WTC11 (cell line): Measurements from ENCODE around the gene INKA1. TPM values are rescaled to one million over a fixed set of nuclear protein-coding genes. Genes with fewer than 3 reads are reported as not detected.

ENCODE experiments used
- ATAC-seq: fragments of 200-7000 bp; cut with Tn5 transposase; 2 replicates; pipeline ENCODE4 v1.10.0; 2021; ENCODE audit warnings: mild to moderate bottlenecking, moderate library complexity
- CTCF ChIA-PET: fragments of 300-600 bp; sonication (Branson Sonifier 250); formaldehyde crosslinking; loops from one replicate; lab custom pipeline; 2021; ENCODE audit warnings: antibody characterized with exemption; lab: Charles Lee
- POLR2A ChIA-PET: fragments of 350-600 bp; sonication (Branson Sonifier 250); formaldehyde crosslinking; loops from one replicate; lab custom pipeline; 2021; ENCODE audit warnings: antibody characterized with exemption; lab: Charles Lee
- DNase-seq: peaks from one replicate; pipeline ENCODE4 v3.0.0; 2021; ENCODE audit warnings: low spot score
- H3K27ac Mint-ChIP-seq: 2 replicates; pipeline ENCODE4 v1.8.0; 2021; ENCODE audit warnings: mixed read lengths
- H3K27me3 Mint-ChIP-seq: 2 replicates; pipeline ENCODE4 v1.8.0; 2021; ENCODE audit warnings: low read depth, mild to moderate bottlenecking, moderate library complexity, mixed read lengths
- H3K36me3 Mint-ChIP-seq: 2 replicates; pipeline ENCODE4 v1.8.0; 2021; ENCODE audit warnings: mixed read lengths
- H3K4me1 Mint-ChIP-seq: 2 replicates; pipeline ENCODE4 v1.8.0; 2022; ENCODE audit warnings: mixed read lengths
- H3K4me3 Mint-ChIP-seq: 2 replicates; pipeline ENCODE4 v1.8.0; 2021; ENCODE audit warnings: mild to moderate bottlenecking, moderate library complexity, mixed read lengths
- H3K9me3 Mint-ChIP-seq: 2 replicates; pipeline ENCODE4 v1.8.0; 2021; ENCODE audit warnings: mixed read lengths
- ATF2 ChIP-seq: sonication (generic); formaldehyde crosslinking; IDR thresholded peaks from 2 replicates; pipeline ENCODE4 v1.8.1; 2022; ENCODE audit warnings: low read depth, missing genetic modification reagents, borderline replicate concordance
- CREB1 ChIP-seq: sonication (generic); formaldehyde crosslinking; IDR thresholded peaks from 2 replicates; pipeline ENCODE4 v1.8.0; 2023; ENCODE audit warnings: mild to moderate bottlenecking, missing genetic modification reagents
- ERG ChIP-seq: fragments of 250-450 bp; sonication (Bioruptor Pico); IDR thresholded peaks from 2 replicates; pipeline ENCODE4 v1.8.0; 2021; ENCODE audit warnings: mild to moderate bottlenecking
- ESRRA ChIP-seq: sonication (generic); formaldehyde crosslinking; IDR thresholded peaks from 2 replicates; pipeline ENCODE4 v1.8.1; 2022; ENCODE audit warnings: mild to moderate bottlenecking, missing genetic modification reagents, borderline replicate concordance
- FOXJ3 ChIP-seq: sonication (generic); formaldehyde crosslinking; IDR thresholded peaks from 2 replicates; pipeline ENCODE4 v1.9.0; 2021; ENCODE audit warnings: missing genetic modification reagents, mild to moderate bottlenecking, borderline replicate concordance
- FOXP1 ChIP-seq: sonication (generic); formaldehyde crosslinking; IDR thresholded peaks from 2 replicates; pipeline ENCODE4 v1.8.0; 2022; ENCODE audit warnings: missing genetic modification reagents, mild to moderate bottlenecking, moderate library complexity, borderline replicate concordance
- HMGXB4 ChIP-seq: sonication (generic); formaldehyde crosslinking; IDR thresholded peaks from 2 replicates; pipeline ENCODE4 v1.8.1; 2023; ENCODE audit warnings: mild to moderate bottlenecking, moderate library complexity, missing genetic modification reagents
- MYBL2 ChIP-seq: sonication (generic); formaldehyde crosslinking; IDR thresholded peaks from 2 replicates; pipeline ENCODE4 v1.8.1; 2023; ENCODE audit warnings: mild to moderate bottlenecking, moderate library complexity, missing genetic modification reagents
- TCF7 ChIP-seq: sonication (generic); formaldehyde crosslinking; IDR thresholded peaks from 2 replicates; pipeline ENCODE4 v1.8.0; 2022; ENCODE audit warnings: mild to moderate bottlenecking, low read depth, missing genetic modification reagents, moderate library complexity
- ZNF232 ChIP-seq: sonication (generic); formaldehyde crosslinking; IDR thresholded peaks from 2 replicates; pipeline ENCODE4 v1.8.0; 2022; ENCODE audit warnings: mild to moderate bottlenecking, missing genetic modification reagents
- total RNA-seq: library from RNA; stranded (reverse); gene quantifications from 3 replicates; pipeline ENCODE4 v1.2.3, GENCODE V29; 2021
- TF ChIP-seq, protein P1 (sequence below): sonication (generic); formaldehyde crosslinking; IDR thresholded peaks from 2 replicates; pipeline ENCODE4 v1.8.1; 2022; ENCODE audit warnings: mild to moderate bottlenecking, moderate library complexity, missing genetic modification reagents
- TF ChIP-seq, protein P2 (sequence below): sonication (generic); formaldehyde crosslinking; conservative IDR thresholded peaks from 2 replicates; pipeline ENCODE4 v1.8.1; 2023; ENCODE audit warnings: mild to moderate bottlenecking, low read depth, missing genetic modification reagents, moderate library complexity
- TF ChIP-seq, protein P3 (sequence below): sonication (generic); formaldehyde crosslinking; IDR thresholded peaks from 2 replicates; pipeline ENCODE4 v1.8.1; 2023; ENCODE audit warnings: mild to moderate bottlenecking, missing genetic modification reagents, moderate library complexity

INKA1 gene
- total RNA-seq, 1 experiment from 2014 or later, result 2.0 TPM

GRCh38 chr3:49791571-49791970 is 11.5 kb upstream of the INKA1 start:
- TF ChIP-seq ZNF232 (no peak), FOXP1 (CRISPR knock-in tag) (no peak), TCF7 (CRISPR knock-in tag) (no peak)
- TF ChIP-seq, protein P1, sequence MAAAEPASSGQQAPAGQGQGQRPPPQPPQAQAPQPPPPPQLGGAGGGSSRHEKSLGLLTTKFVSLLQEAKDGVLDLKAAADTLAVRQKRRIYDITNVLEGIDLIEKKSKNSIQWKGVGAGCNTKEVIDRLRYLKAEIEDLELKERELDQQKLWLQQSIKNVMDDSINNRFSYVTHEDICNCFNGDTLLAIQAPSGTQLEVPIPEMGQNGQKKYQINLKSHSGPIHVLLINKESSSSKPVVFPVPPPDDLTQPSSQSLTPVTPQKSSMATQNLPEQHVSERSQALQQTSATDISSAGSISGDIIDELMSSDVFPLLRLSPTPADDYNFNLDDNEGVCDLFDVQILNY (CRISPR knock-in tag), result no peak
- Mint-ChIP-seq H3K36me3 (no peaks in the 10 kb centered on the region), H3K4me1 (peaks cover 10% of the 10 kb centered on the region; the same call in 1 of the 2 replicates), H3K4me3 (no peak overlapping the region), H3K27me3 (peaks cover 19% of the 10 kb centered on the region), H3K9me3 (no peaks in the 10 kb centered on the region), H3K27ac (no peak overlapping the region)
- no peak for DNase-seq
- ATAC-seq, result no peak
- ChIA-PET POLR2A (no interaction called here), CTCF (no interaction called here)

GRCh38 chr3:49792371-49793150 is 10.5 kb upstream of the INKA1 start:
- CTCF ChIA-PET, result interaction anchor here (0.5 to 1.5 kb wide), 2 partner anchors 10 to 44 kb away, joined by 3 to 4 read pairs; no protein-coding TSS in a partner anchor
- TF ChIP-seq HMGXB4 (CRISPR knock-in tag) (no peak), ATF2 (CRISPR knock-in tag) (no peak), ERG (CRISPR knock-in tag) (no peak), CREB1 (CRISPR knock-in tag) (no peak), MYBL2 (no peak), FOXJ3 (no peak), ESRRA (CRISPR knock-in tag) (no peak)
- TF ChIP-seq, protein P2, sequence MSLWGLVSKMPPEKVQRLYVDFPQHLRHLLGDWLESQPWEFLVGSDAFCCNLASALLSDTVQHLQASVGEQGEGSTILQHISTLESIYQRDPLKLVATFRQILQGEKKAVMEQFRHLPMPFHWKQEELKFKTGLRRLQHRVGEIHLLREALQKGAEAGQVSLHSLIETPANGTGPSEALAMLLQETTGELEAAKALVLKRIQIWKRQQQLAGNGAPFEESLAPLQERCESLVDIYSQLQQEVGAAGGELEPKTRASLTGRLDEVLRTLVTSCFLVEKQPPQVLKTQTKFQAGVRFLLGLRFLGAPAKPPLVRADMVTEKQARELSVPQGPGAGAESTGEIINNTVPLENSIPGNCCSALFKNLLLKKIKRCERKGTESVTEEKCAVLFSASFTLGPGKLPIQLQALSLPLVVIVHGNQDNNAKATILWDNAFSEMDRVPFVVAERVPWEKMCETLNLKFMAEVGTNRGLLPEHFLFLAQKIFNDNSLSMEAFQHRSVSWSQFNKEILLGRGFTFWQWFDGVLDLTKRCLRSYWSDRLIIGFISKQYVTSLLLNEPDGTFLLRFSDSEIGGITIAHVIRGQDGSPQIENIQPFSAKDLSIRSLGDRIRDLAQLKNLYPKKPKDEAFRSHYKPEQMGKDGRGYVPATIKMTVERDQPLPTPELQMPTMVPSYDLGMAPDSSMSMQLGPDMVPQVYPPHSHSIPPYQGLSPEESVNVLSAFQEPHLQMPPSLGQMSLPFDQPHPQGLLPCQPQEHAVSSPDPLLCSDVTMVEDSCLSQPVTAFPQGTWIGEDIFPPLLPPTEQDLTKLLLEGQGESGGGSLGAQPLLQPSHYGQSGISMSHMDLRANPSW, result no peak
- TF ChIP-seq, protein P3, sequence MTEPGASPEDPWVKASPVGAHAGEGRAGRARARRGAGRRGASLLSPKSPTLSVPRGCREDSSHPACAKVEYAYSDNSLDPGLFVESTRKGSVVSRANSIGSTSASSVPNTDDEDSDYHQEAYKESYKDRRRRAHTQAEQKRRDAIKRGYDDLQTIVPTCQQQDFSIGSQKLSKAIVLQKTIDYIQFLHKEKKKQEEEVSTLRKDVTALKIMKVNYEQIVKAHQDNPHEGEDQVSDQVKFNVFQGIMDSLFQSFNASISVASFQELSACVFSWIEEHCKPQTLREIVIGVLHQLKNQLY, result no peak
- Mint-ChIP-seq H3K4me3 (no peak overlapping the region), H3K36me3 (no peaks in the 10 kb centered on the region), H3K27me3 (peaks cover 22% of the 10 kb centered on the region), H3K9me3 (no peaks in the 10 kb centered on the region), H3K27ac (no peak overlapping the region), H3K4me1 (peaks cover 3% of the 10 kb centered on the region; the same call in 1 of the 2 replicates)
- DNase-seq (no peak), ATAC-seq (no peak)
- POLR2A ChIA-PET, result no interaction called here
